HUES48 (cell line): ENCODE measurements around the gene SP1.

Experiments used
- H3K27ac ChIP-seq: one replicate; pipeline ENCODE4 v1.7.0; 2013; ENCODE audit warnings: low read depth, low read length, inconsistent platforms
- H3K27me3 ChIP-seq: 2 replicates; pipeline ENCODE4 v1.6.1; 2013; ENCODE audit warnings: mild to moderate bottlenecking, low read length; ENCODE audit not compliant: control insufficient read depth, insufficient read depth
- H3K36me3 ChIP-seq: 2 replicates; pipeline ENCODE4 v1.6.1; 2013; ENCODE audit warnings: low read length; ENCODE audit not compliant: control insufficient read depth, insufficient read depth
- H3K4me1 ChIP-seq: 2 replicates; pipeline ENCODE4 v1.6.1; 2013; ENCODE audit warnings: mild to moderate bottlenecking, low read length; ENCODE audit not compliant: control insufficient read depth, insufficient read depth
- H3K4me3 ChIP-seq: 2 replicates; pipeline ENCODE4 v1.5.1; 2013; ENCODE audit warnings: mild to moderate bottlenecking, low read depth, low read length
- H3K9ac ChIP-seq: 2 replicates; pipeline ENCODE4 v1.6.1; 2013; ENCODE audit warnings: mild to moderate bottlenecking, low read depth, low read length, moderate library complexity
- H3K9me3 ChIP-seq: 2 replicates; pipeline ENCODE4 v1.6.1; 2013; ENCODE audit warnings: low read length; ENCODE audit not compliant: control insufficient read depth, insufficient read depth

Gene SP1

GRCh38 chr12:53465679-53466078, 85.7 kb downstream of the SP1 start:
- Histone ChIP-seq H3K27me3 (no peaks in the 10 kb centered on the region), H3K9me3 (no peaks in the 10 kb centered on the region), H3K36me3 (peaks cover 99% of the 10 kb centered on the region), H3K4me3 (no peak overlapping the region), H3K4me1 (peaks cover 24% of the 10 kb centered on the region), H3K27ac (peak overlapping the region; percentile 14), H3K9ac (no peak overlapping the region)
